Activated gamma-delta T cell (primary cell): ENCODE data around the gene KRTAP12-2.
"Not testable (repeated sequence)": the region's sequence is repeated elsewhere in the genome, so short reads cannot be mapped to it uniquely, and the experiment has no call there.

ENCODE experiments used
- DNase-seq: peaks from one replicate; lab custom pipeline; 2025; lab: John Stamatoyannopoulos, UW

Gene KRTAP12-2

GRCh38 chr21:44702111-44702972 lies 35.6 kb upstream of the KRTAP12-2 start:
- DNase-seq: no peak

GRCh38 chr21:44701541-44701940 lies 34.8 kb upstream of the KRTAP12-2 start:
- DNase-seq: no peak

GRCh38 chr21:44701023-44701400 lies 34.3 kb upstream of the KRTAP12-2 start:
- DNase-seq: no peak

GRCh38 chr21:44700101-44701022 lies 33.6 kb upstream of the KRTAP12-2 start:
- no peak for DNase-seq

GRCh38 chr21:44699502-44700001 lies 32.8 kb upstream of the KRTAP12-2 start:
- DNase-seq: no peak

GRCh38 chr21:44697811-44698734 lies 31.3 kb upstream of the KRTAP12-2 start:
- DNase-seq: no peak

- DNase-seq: not testable (repeated sequence)
These were observed 30.6 kb upstream of the KRTAP12-2 start, which contains the start of gene KRTAP10-12 for GRCh38 chr21:44697172-44697810. KRTAP10-12 (plus strand) TSS chr21:44697172; CDS start chr21:44697202, 30 bp downstream.

- DNase-seq: no peak
These were observed 29.8 kb upstream of the KRTAP12-2 start for GRCh38 chr21:44696572-44696971.

GRCh38 chr21:44695641-44696040 lies 28.9 kb upstream of the KRTAP12-2 start:
- no peak for DNase-seq

- DNase-seq: no peak
These were observed 28.5 kb upstream of the KRTAP12-2 start for GRCh38 chr21:44695184-44695583.

GRCh38 chr21:44694776-44695175 lies 28.0 kb upstream of the KRTAP12-2 start:
- DNase-seq: no peak

GRCh38 chr21:44692798-44693512 lies 26.2 kb upstream of the KRTAP12-2 start:
- DNase-seq: no peak

- no peak for DNase-seq
These were observed 25.0 kb upstream of the KRTAP12-2 start for GRCh38 chr21:44691686-44692085.

- DNase-seq: not testable (repeated sequence)
These were observed 23.0 kb upstream of the KRTAP12-2 start for GRCh38 chr21:44689740-44690139.

GRCh38 chr21:44687671-44688070 lies 20.9 kb upstream of the KRTAP12-2 start:
- no peak for DNase-seq

GRCh38 chr21:44686843-44687561 lies 20.3 kb upstream of the KRTAP12-2 start:
- no peak for DNase-seq

- no peak for DNase-seq
These were observed 19.5 kb upstream of the KRTAP12-2 start for GRCh38 chr21:44686000-44686781.

- DNase-seq: not testable (repeated sequence)
These were observed 18.3 kb upstream of the KRTAP12-2 start for GRCh38 chr21:44685050-44685449.

GRCh38 chr21:44684483-44684882 lies 17.8 kb upstream of the KRTAP12-2 start:
- no peak for DNase-seq
